ENCODE results near the gene UNC5CL.

The UNC5CL gene

GRCh38 chr6:41078101-41078500 lies 39.1 kb upstream of the UNC5CL start:
- no peak overlapping the region for H3K4me3 ChIP-seq (ENCODE audit: control insufficient read depth, low read depth, low read length)
- DNase-seq (ENCODE audit: low read depth) = no peak
- TF ChIP-seq CTCF (conservative IDR thresholded peaks at IDR 0.05; ENCODE audit: control insufficient read depth, insufficient read depth, low read depth, low read length) = no peak

GRCh38 chr6:41077536-41077935 lies 38.5 kb upstream of the UNC5CL start:
- no peak overlapping the region for H3K4me3 ChIP-seq (ENCODE audit: control insufficient read depth, low read depth, low read length)
- no peak for TF ChIP-seq CTCF (conservative IDR thresholded peaks at IDR 0.05; ENCODE audit: control insufficient read depth, insufficient read depth, low read depth, low read length)
- no peak for DNase-seq (ENCODE audit: low read depth)

DNA sequence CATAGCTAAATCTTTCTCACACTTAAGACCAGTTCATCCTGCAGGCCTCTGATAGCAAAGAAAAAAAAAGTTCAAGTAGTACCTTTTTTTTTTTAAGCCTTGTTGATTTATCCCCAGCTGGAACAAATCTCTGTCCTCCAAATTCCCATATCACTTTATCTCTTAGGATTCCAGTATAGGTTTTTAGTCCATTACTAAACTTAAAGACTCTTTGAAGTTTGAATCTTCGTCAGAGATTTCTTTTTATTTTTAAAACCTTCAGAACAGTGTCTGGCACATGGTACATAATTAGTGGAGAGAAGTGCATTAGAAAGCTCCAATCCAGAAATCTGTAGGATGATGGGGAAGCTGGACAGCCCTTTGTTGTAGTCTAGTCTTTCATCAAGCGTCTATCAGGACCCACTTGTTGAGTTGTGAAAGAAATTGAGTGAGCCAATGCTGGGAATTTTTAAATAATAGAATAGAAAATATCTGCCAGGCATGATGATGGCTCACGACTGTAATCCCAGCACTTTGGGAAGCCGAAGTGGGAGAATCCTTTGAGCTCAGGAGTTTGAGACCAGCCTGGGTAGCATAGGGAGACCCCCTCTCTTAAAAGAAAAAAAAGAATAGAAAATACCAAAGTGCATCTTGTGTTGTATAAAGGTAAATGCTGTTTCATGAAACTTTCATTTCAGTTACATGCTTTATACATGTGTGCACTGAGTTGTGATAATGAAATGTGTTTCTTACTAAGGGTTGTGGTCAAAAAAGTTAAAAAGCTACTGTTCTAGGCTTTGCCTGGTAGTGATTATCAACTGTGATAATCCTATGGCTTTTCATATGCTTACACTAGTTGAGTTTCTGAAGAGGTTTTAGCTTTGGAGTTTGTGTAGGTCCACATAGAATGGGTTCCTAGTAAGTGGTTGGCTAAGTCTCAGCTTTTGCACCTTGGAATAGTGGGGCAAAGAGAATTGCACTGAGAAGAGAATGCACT lies 36.9 kb upstream of the UNC5CL start:
- no peak for TF ChIP-seq CTCF (conservative IDR thresholded peaks at IDR 0.05; ENCODE audit: control insufficient read depth, insufficient read depth, low read depth, low read length)
- DNase-seq (ENCODE audit: low read depth) = no peak
- no peak overlapping the region for H3K4me3 ChIP-seq (ENCODE audit: control insufficient read depth, low read depth, low read length)

GRCh38 chr6:41074692-41075436 lies 35.8 kb upstream of the UNC5CL start:
- TF ChIP-seq CTCF (conservative IDR thresholded peaks at IDR 0.05; ENCODE audit: control insufficient read depth, insufficient read depth, low read depth, low read length) = no peak
- DNase-seq (ENCODE audit: low read depth) = peak; percentile 38
- H3K4me3 ChIP-seq (ENCODE audit: control insufficient read depth, low read depth, low read length) = peak overlapping the region; percentile 87

GRCh38 chr6:41073968-41074691 lies 35.1 kb upstream of the UNC5CL start:
- peak overlapping the region; percentile 87 for H3K4me3 ChIP-seq (ENCODE audit: control insufficient read depth, low read depth, low read length)
- peak; percentile 76 for DNase-seq (ENCODE audit: low read depth)
- TF ChIP-seq CTCF (conservative IDR thresholded peaks at IDR 0.05; ENCODE audit: control insufficient read depth, insufficient read depth, low read depth, low read length) = no peak

DNA sequence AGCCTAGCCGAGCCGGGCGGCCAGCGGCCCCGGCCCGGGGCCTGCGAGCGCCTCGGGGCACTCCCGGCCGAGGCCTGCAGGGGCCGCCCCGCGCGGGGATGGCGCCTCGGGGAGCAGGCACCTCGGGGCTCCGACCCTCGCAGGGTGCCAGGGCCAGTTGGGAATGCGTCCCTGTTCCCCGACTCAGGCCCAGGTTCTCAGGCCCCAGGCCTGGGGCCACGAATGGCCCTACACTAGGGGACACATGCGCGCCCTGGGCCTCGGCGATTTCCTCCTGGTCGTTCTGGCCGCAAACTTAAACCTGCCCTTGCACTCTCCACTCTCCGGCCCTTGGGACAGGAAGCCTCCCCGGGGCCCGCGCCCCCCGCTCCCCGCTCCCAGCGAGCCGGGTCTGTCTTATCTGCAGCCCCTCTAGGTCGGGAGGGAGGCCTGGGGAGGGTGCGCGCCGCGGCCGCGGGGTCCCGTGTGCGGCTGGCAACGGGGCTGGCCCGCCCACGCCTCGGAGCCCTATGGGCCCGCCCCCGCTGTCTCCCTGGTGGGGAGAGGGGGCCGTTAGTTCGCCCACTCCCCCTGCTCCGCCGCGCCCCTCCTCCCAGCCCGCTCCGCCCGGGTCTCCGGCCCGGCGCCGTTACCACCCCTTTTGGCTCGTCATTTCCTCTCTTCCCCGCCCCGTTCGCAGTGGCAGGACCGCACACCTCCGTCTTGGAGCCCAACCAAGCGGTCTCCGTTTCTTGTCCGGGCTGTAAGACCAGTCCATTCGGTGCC lies 34.4 kb upstream of the UNC5CL start:
- H3K4me3 ChIP-seq (ENCODE audit: control insufficient read depth, low read depth, low read length) = peak overlapping the region; percentile 87
- DNase-seq (ENCODE audit: low read depth) = no peak
- TF ChIP-seq CTCF (conservative IDR thresholded peaks at IDR 0.05; ENCODE audit: control insufficient read depth, insufficient read depth, low read depth, low read length) = no peak
